GM18519 (cell line): ENCODE results near the gene KCNG2.

ENCODE experiments used
- ATAC-seq: cut with Tn5 transposase; IDR thresholded peaks from one replicate; pipeline ENCODE4 v1.9.1; 2021; ENCODE audit warnings: mild to moderate bottlenecking, moderate library complexity; ENCODE audit not compliant: unreplicated experiment, low FRiP score

The KCNG2 gene

GRCh38 chr18:79934311-79935097, 136.8 kb downstream of the KCNG2 start:
- ATAC-seq: no peak

- ATAC-seq: no peak
Observed at GRCh38 chr18:79935098-79935480, 137.4 kb downstream of the KCNG2 start.

- ATAC-seq: no peak
Observed at GRCh38 chr18:79935499-79935898, 137.8 kb downstream of the KCNG2 start.

- ATAC-seq: no peak
Observed at GRCh38 chr18:79935925-79936324, 138.2 kb downstream of the KCNG2 start.

GRCh38 chr18:79936641-79937040, 138.9 kb downstream of the KCNG2 start:
- no peak for ATAC-seq

GRCh38 chr18:79937103-79937860, 139.5 kb downstream of the KCNG2 start:
- no peak for ATAC-seq

- ATAC-seq: no peak
Observed at GRCh38 chr18:79938196-79938595, 140.5 kb downstream of the KCNG2 start.

GRCh38 chr18:79939096-79939495, 141.4 kb downstream of the KCNG2 start:
- ATAC-seq: no peak

GRCh38 chr18:79940126-79940813, 142.5 kb downstream of the KCNG2 start:
- no peak for ATAC-seq

- ATAC-seq: no peak
Observed at GRCh38 chr18:79940814-79941472, 143.2 kb downstream of the KCNG2 start.

- ATAC-seq: no peak
Observed at GRCh38 chr18:79941473-79942119, 143.9 kb downstream of the KCNG2 start.

GRCh38 chr18:79942211-79942610, 144.5 kb downstream of the KCNG2 start:
- ATAC-seq: no peak

- no peak for ATAC-seq
Observed at GRCh38 chr18:79942786-79943607, 145.3 kb downstream of the KCNG2 start.

GRCh38 chr18:79943608-79944125, 145.9 kb downstream of the KCNG2 start:
- no peak for ATAC-seq

- ATAC-seq: no peak
Observed at GRCh38 chr18:79944126-79944731, 146.5 kb downstream of the KCNG2 start.

- no peak for ATAC-seq
Observed at GRCh38 chr18:79944746-79945117, 147.0 kb downstream of the KCNG2 start.

GRCh38 chr18:79945118-79946042, 147.6 kb downstream of the KCNG2 start:
- ATAC-seq: no peak
